SK-N-SH (cell line): Measurements from ENCODE around the gene TMEM98.

Experiments used
- EP300 ChIP-seq, 2 experiments: IDR thresholded peaks; 2 replicates each; pipeline versions ENCODE4 v1.4.0 to v1.6.1; 2012; ENCODE audit warnings: borderline replicate concordance in 1 of 2, low read depth in 1 of 2, low read length in 1 of 2
- EZH2phosphoT487 ChIP-seq: fragments of 200-600 bp; sonication (generic); IDR thresholded peaks from 2 replicates; pipeline ENCODE4 v1.6.1; 2017; ENCODE audit warnings: low read depth, mixed run types, mild to moderate bottlenecking, antibody characterized with exemption, moderate library complexity, borderline replicate concordance
- FOSL2 ChIP-seq: IDR thresholded peaks from 2 replicates; pipeline ENCODE4 v1.4.0; 2012; ENCODE audit warnings: low read depth, mild to moderate bottlenecking, moderate library complexity, borderline replicate concordance
- MEF2A ChIP-seq: IDR thresholded peaks from 2 replicates; pipeline ENCODE4 v1.4.0; 2012; ENCODE audit warnings: low read depth, borderline replicate concordance
- POLR2AphosphoS5 ChIP-seq: IDR thresholded peaks from 2 replicates; pipeline ENCODE4 v1.6.1; 2012; ENCODE audit warnings: low read depth, low read length
- RAD21 ChIP-seq: IDR thresholded peaks from 2 replicates; pipeline ENCODE4 v1.6.1; 2012; ENCODE audit warnings: mild to moderate bottlenecking, low read length
- SMC3 ChIP-seq: IDR thresholded peaks from 2 replicates; pipeline ENCODE4 v1.6.1; 2012; ENCODE audit warnings: low read depth, low read length, improper control_type of control experiment
- TAF1 ChIP-seq: IDR thresholded peaks from 2 replicates; pipeline ENCODE4 v1.6.1; 2012; ENCODE audit warnings: low read depth, mild to moderate bottlenecking, low read length, moderate library complexity, borderline replicate concordance
- YY1 ChIP-seq: IDR thresholded peaks from 2 replicates; pipeline ENCODE4 v1.4.0; 2012; ENCODE audit warnings: low read depth, mild to moderate bottlenecking
- TF ChIP-seq, protein P1 (sequence below): IDR thresholded peaks from 2 replicates; pipeline ENCODE4; 2012
- TF ChIP-seq, protein P2 (sequence below): fragments of 200-600 bp; sonication (generic); IDR thresholded peaks from 2 replicates; pipeline ENCODE4 v1.6.1; 2017; ENCODE audit warnings: antibody characterized with exemption, mild to moderate bottlenecking, moderate library complexity
- TF ChIP-seq, protein P3 (sequence below): IDR thresholded peaks from 2 replicates; pipeline ENCODE4 v1.4.0; 2012; ENCODE audit warnings: low read depth
- TF ChIP-seq, protein P4 (sequence below): IDR thresholded peaks from 2 replicates; pipeline ENCODE4 v1.4.0; 2012; ENCODE audit warnings: low read depth, borderline replicate concordance

GRCh38 chr17:32907583-32907982 is 20.4 kb upstream of the TMEM98 start:
- no peak for TF ChIP-seq SMC3
- TF ChIP-seq MEF2A = no peak
- TF ChIP-seq, protein P1, sequence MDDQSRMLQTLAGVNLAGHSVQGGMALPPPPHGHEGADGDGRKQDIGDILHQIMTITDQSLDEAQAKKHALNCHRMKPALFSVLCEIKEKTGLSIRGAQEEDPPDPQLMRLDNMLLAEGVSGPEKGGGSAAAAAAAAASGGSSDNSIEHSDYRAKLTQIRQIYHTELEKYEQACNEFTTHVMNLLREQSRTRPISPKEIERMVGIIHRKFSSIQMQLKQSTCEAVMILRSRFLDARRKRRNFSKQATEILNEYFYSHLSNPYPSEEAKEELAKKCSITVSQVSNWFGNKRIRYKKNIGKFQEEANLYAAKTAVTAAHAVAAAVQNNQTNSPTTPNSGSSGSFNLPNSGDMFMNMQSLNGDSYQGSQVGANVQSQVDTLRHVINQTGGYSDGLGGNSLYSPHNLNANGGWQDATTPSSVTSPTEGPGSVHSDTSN = no peak
- TF ChIP-seq, protein P2, sequence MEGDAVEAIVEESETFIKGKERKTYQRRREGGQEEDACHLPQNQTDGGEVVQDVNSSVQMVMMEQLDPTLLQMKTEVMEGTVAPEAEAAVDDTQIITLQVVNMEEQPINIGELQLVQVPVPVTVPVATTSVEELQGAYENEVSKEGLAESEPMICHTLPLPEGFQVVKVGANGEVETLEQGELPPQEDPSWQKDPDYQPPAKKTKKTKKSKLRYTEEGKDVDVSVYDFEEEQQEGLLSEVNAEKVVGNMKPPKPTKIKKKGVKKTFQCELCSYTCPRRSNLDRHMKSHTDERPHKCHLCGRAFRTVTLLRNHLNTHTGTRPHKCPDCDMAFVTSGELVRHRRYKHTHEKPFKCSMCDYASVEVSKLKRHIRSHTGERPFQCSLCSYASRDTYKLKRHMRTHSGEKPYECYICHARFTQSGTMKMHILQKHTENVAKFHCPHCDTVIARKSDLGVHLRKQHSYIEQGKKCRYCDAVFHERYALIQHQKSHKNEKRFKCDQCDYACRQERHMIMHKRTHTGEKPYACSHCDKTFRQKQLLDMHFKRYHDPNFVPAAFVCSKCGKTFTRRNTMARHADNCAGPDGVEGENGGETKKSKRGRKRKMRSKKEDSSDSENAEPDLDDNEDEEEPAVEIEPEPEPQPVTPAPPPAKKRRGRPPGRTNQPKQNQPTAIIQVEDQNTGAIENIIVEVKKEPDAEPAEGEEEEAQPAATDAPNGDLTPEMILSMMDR = no peak
- TF ChIP-seq EP300 (IDR thresholded peaks at IDR 0.05; ENCODE audit: borderline replicate concordance in 1 of 2, low read depth in 1 of 2, low read length in 1 of 2) = no peak
- TF ChIP-seq TAF1 = no peak
- no peak for TF ChIP-seq POLR2AphosphoS5
- TF ChIP-seq, protein P3, sequence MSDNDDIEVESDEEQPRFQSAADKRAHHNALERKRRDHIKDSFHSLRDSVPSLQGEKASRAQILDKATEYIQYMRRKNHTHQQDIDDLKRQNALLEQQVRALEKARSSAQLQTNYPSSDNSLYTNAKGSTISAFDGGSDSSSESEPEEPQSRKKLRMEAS = no peak
- TF ChIP-seq, protein P4, sequence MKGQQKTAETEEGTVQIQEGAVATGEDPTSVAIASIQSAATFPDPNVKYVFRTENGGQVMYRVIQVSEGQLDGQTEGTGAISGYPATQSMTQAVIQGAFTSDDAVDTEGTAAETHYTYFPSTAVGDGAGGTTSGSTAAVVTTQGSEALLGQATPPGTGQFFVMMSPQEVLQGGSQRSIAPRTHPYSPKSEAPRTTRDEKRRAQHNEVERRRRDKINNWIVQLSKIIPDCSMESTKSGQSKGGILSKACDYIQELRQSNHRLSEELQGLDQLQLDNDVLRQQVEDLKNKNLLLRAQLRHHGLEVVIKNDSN = no peak
- TF ChIP-seq RAD21 = no peak
- no peak for TF ChIP-seq YY1
- TF ChIP-seq FOSL2 = no peak
- no peak for TF ChIP-seq EZH2phosphoT487
